Measurements from ENCODE around the gene MUS81. TPM values are rescaled to one million over a fixed set of nuclear protein-coding genes. Genes with fewer than 3 reads are reported as not detected.
A peak's percentile ranks its signal among the peaks of the same experiment; 100 is the strongest.
"Not testable (repeated sequence)": the region's sequence is repeated elsewhere in the genome, so short reads cannot be mapped to it uniquely, and the experiment has no call there.

The MUS81 gene
- total RNA-seq, 5 donors from 2014 or later (not counting 1 experiment from before 2014, with no cell fraction given), result 55.5 to 118 (median 95.6) TPM

DNA sequence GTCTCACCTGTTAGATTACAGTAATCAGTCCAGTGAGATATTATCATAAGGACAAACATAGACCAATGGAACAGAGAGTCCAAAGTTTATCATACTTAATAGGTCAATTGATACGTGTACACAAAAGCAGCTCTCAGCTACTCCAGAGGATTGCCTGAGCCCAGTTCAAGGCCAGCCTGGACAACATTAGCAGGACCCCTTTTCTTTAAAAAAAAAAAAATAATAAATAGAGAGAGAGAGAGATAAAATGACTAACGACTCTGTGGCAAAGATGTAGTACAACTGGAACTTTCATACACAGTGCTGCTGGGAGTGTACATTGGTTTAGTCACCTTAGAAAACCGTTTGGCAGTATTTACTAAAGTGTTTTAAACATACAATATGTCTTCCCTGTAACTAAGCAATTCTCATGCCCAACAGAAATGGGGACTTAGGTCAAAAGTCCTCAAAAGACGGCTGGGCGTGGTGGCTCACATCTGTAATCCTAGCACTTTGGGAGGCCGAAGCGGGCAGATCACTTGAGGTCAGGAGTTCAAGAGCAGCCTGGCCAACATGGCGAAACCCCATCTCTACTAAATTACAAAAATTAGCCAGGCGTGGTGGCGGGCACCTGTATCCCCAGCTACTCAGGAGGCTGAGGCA lies 15.9 kb upstream of the MUS81 start:
- CTCF ChIA-PET, result interaction anchor here in 1 of 2 donors (0.6 kb wide), 1 partner anchor 15 kb away, joined by 4 read pairs; no protein-coding TSS in a partner anchor
- Histone ChIP-seq H3K4me3 (ENCODE audit: control insufficient read depth in 1 of 2, extremely low read depth in 1 of 2, low read length in 1 of 2) (no peak overlapping the region), H3K27me3 (replicated peaks in 1 of 2; ENCODE audit: control insufficient read depth in 2 of 2, extremely low read depth in 1 of 2, insufficient read depth in 2 of 2, low read length in 1 of 2) (no peaks in the 10 kb centered on the region), H3K36me3 (ENCODE audit: control insufficient read depth in 2 of 2, extremely low read depth in 1 of 2, insufficient read depth in 1 of 2, low read length in 1 of 2) (no peaks in the 10 kb centered on the region), H3K27ac (ENCODE audit: low read length) (no peak overlapping the region), H3K4me1 (ENCODE audit: control insufficient read depth in 1 of 2, extremely low read depth in 1 of 2, insufficient read depth in 2 of 2, low read length in 2 of 2) (no peaks in the 10 kb centered on the region), H3K9me3 (no peaks in the 10 kb centered on the region)
- Mint-ChIP-seq H3K27me3 (no peaks in the 10 kb centered on the region), H3K4me3 (no peak overlapping the region), H3K36me3 (no peaks in the 10 kb centered on the region), H3K9me3 (no peaks in the 10 kb centered on the region), H3K27ac (no peak overlapping the region), H3K4me1 (no peaks in the 10 kb centered on the region)
- WGBS (ENCODE audit: insufficient coverage), result 94% methylated on average over 3 of the region's 10 CpGs
- POLR2A ChIA-PET, result no interaction called here
- DNase-seq, result no peak
- no peak for ATAC-seq (replicated peaks in 1 of 4)

DNA sequence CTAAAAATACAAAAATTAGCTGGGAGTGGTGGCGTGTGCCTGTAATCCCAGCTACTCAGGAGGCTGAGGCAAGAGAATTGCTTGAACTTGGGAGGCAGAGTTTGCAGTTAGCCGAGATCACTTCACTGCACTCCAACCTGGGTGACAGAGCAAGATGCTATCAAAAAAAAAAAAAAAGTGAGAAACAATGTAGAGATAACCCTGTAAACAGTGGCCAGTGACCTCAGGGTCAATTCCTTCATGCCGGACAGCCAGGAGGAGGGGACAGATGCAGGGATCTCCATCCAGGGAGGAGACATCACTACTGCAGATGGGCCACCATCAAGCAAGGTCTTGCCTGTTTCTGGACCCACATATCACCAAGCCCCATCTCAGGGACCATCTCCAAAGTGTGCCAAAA lies 12.5 kb upstream of the MUS81 start:
- H3K4me3 ChIP-seq (ENCODE audit: control insufficient read depth in 1 of 2, extremely low read depth in 1 of 2, low read length in 1 of 2), result no peak overlapping the region
- no peaks in the 10 kb centered on the region for H3K9me3 ChIP-seq
- no CpG with 5 or more reads among the region's 3 CpGs for WGBS (ENCODE audit: insufficient coverage)
- Mint-ChIP-seq H3K4me3 (no peak overlapping the region), H3K4me1 (peaks cover 0 to 3% (median 3%) of the 10 kb centered on the region in 3 donors), H3K9me3 (no peaks in the 10 kb centered on the region), H3K36me3 (peaks cover 11% of the 10 kb centered on the region), H3K27ac (peak overlapping the region in 1 of 2 donors; percentile 22), H3K27me3 (no peaks in the 10 kb centered on the region)
- ChIA-PET POLR2A (interaction anchor here in 1 of 2 donors (0.7 kb wide), 1 partner anchor 42 kb away, joined by 5 read pairs; no protein-coding TSS in a partner anchor), CTCF (interaction anchor here in 1 of 2 donors (1.5 kb wide), 1 partner anchor 37 kb away, joined by 3 read pairs; no protein-coding TSS in a partner anchor)
- DNase-seq, result no peak
- no peak for ATAC-seq (replicated peaks in 1 of 4)
- no peaks in the 10 kb centered on the region for H3K4me1 ChIP-seq (ENCODE audit: control insufficient read depth in 1 of 2, extremely low read depth in 1 of 2, insufficient read depth in 2 of 2, low read length in 2 of 2)
- no peaks in the 10 kb centered on the region for H3K27me3 ChIP-seq (replicated peaks in 1 of 2; ENCODE audit: control insufficient read depth in 2 of 2, extremely low read depth in 1 of 2, insufficient read depth in 2 of 2, low read length in 1 of 2)
- peaks cover 10 to 23% of the 10 kb centered on the region in 2 donors for H3K36me3 ChIP-seq (ENCODE audit: control insufficient read depth in 2 of 2, extremely low read depth in 1 of 2, insufficient read depth in 1 of 2, low read length in 1 of 2)
- H3K27ac ChIP-seq (ENCODE audit: low read length), result no peak overlapping the region

- not testable (repeated sequence) for H3K27me3 ChIP-seq (replicated peaks in 1 of 2; ENCODE audit: control insufficient read depth in 2 of 2, extremely low read depth in 1 of 2, insufficient read depth in 2 of 2, low read length in 1 of 2); DNase-seq; H3K4me3 Mint-ChIP-seq; H3K4me1 ChIP-seq (ENCODE audit: control insufficient read depth in 1 of 2, extremely low read depth in 1 of 2, insufficient read depth in 2 of 2, low read length in 2 of 2); H3K27ac ChIP-seq (ENCODE audit: low read length); ATAC-seq (replicated peaks in 1 of 4); H3K4me3 ChIP-seq (ENCODE audit: control insufficient read depth in 1 of 2, extremely low read depth in 1 of 2, low read length in 1 of 2); H3K9me3 Mint-ChIP-seq; H3K9me3 ChIP-seq; H3K27me3 Mint-ChIP-seq; H3K4me1 Mint-ChIP-seq
- WGBS (ENCODE audit: insufficient coverage), result 75% methylated on average over 5 of the region's 7 CpGs
- ChIA-PET POLR2A (interaction anchor here (0.6 to 0.7 kb wide), 2 partner anchors 265 to 498 kb away, joined by 3 to 4 read pairs; no protein-coding TSS in a partner anchor), CTCF (interaction anchor here in 1 of 2 donors (0.6 to 1.0 kb wide), 2 partner anchors 11 to 19 kb away, joined by 3 read pairs; no protein-coding TSS in a partner anchor)
- peaks cover 10 to 32% of the 10 kb centered on the region in 2 donors for H3K36me3 ChIP-seq (ENCODE audit: control insufficient read depth in 2 of 2, extremely low read depth in 1 of 2, insufficient read depth in 1 of 2, low read length in 1 of 2)
- peaks cover 18% of the 10 kb centered on the region for H3K36me3 Mint-ChIP-seq
- H3K27ac Mint-ChIP-seq, result peak overlapping the region in 1 of 2 donors; percentile 8
Measured at GRCh38 chr11:65848693-65849092, 11.5 kb upstream of the MUS81 start.

DNA sequence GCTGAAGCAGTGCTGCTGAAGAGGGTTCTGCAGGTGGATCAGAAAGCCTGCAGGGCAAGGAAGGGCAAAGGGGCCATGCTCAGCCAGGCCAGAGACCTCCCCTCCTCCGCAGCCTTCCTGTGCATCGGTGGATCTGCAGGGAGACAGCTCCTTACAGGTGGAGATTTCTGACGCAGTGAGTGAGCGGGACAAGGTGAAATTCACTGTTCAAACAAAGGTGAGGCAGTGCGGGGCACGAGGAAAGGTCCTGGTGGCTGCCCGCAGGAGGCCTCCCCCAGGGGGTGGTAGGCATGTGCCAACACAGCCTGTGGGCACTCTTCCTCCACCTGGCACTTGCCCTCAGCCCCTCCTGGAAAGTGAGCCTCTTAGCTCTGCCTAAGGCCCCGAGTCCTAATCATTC lies 10.9 kb upstream of the MUS81 start:
- H3K27ac Mint-ChIP-seq, result peak overlapping the region; percentile 39 to 57
- ATAC-seq (replicated peaks in 1 of 4) (no peak), DNase-seq (no peak)
- POLR2A ChIA-PET, result no interaction called here
- Histone ChIP-seq H3K27me3 (replicated peaks in 1 of 2; ENCODE audit: control insufficient read depth in 2 of 2, extremely low read depth in 1 of 2, insufficient read depth in 2 of 2, low read length in 1 of 2) (no peaks in the 10 kb centered on the region), H3K9me3 (no peaks in the 10 kb centered on the region), H3K27ac (ENCODE audit: low read length) (no peak overlapping the region), H3K36me3 (ENCODE audit: control insufficient read depth in 2 of 2, extremely low read depth in 1 of 2, insufficient read depth in 1 of 2, low read length in 1 of 2) (peaks cover 10 to 39% of the 10 kb centered on the region in 2 donors), H3K4me1 (ENCODE audit: control insufficient read depth in 1 of 2, extremely low read depth in 1 of 2, insufficient read depth in 2 of 2, low read length in 2 of 2) (peaks cover 0 to 14% of the 10 kb centered on the region in 2 experiments), H3K4me3 (ENCODE audit: control insufficient read depth in 1 of 2, extremely low read depth in 1 of 2, low read length in 1 of 2) (no peak overlapping the region)
- H3K4me1 Mint-ChIP-seq, result peaks cover 12 to 16% (median 15%) of the 10 kb centered on the region in 3 donors
- CTCF ChIA-PET, result interaction anchor here in 1 of 2 donors (0.7 to 1.0 kb wide), 2 partner anchors 11 to 126 kb away, joined by 4 to 5 read pairs; partner anchors contain the start of gene MUS81
- 91% methylated on average over 7 of the region's 8 CpGs for WGBS (ENCODE audit: insufficient coverage)
- no peaks in the 10 kb centered on the region for H3K9me3 Mint-ChIP-seq
- H3K27me3 Mint-ChIP-seq, result no peaks in the 10 kb centered on the region
- H3K4me3 Mint-ChIP-seq, result no peak overlapping the region
- H3K36me3 Mint-ChIP-seq, result peaks cover 24% of the 10 kb centered on the region

DNA sequence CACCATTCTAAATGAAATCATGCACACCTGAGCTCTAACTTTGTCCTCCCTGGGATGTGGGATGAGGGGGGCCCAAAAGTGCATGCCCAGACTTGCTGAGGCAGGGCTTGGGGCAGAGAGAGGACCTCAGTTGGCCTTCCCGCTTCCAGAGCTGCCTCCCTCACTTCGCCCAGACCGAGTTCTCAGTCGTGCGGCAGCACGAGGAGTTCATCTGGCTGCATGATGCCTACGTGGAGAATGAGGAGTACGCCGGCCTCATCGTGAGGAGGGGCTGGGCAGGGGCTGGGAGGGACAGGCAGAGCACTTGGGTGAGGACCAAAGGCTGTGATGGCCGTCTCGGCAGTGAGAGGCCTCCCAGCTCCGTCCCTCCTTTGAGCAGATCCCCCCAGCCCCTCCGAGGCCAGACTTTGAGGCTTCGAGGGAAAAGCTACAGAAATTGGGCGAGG lies 10.4 kb upstream of the MUS81 start:
- POLR2A ChIA-PET, result no interaction called here
- Mint-ChIP-seq H3K36me3 (peaks cover 29% of the 10 kb centered on the region), H3K27ac (peak overlapping the region in 1 of 2 donors; percentile 39), H3K9me3 (no peaks in the 10 kb centered on the region), H3K27me3 (no peaks in the 10 kb centered on the region), H3K4me3 (no peak overlapping the region), H3K4me1 (peaks cover 16 to 20% (median 19%) of the 10 kb centered on the region in 3 donors)
- peaks cover 13 to 43% of the 10 kb centered on the region in 2 donors for H3K36me3 ChIP-seq (ENCODE audit: control insufficient read depth in 2 of 2, extremely low read depth in 1 of 2, insufficient read depth in 1 of 2, low read length in 1 of 2)
- H3K4me3 ChIP-seq (ENCODE audit: control insufficient read depth in 1 of 2, extremely low read depth in 1 of 2, low read length in 1 of 2), result no peak overlapping the region
- H3K9me3 ChIP-seq, result no peaks in the 10 kb centered on the region
- CTCF ChIA-PET, result interaction anchor here in 1 of 2 donors (0.7 to 1.0 kb wide), 2 partner anchors 10 to 126 kb away, joined by 4 to 5 read pairs; partner anchors contain the start of gene MUS81
- H3K27ac ChIP-seq (ENCODE audit: low read length), result no peak overlapping the region
- H3K4me1 ChIP-seq (ENCODE audit: control insufficient read depth in 1 of 2, extremely low read depth in 1 of 2, insufficient read depth in 2 of 2, low read length in 2 of 2), result peaks cover 0 to 18% of the 10 kb centered on the region in 2 experiments
- no peak for ATAC-seq (replicated peaks in 1 of 4)
- no peak for DNase-seq
- no peaks in the 10 kb centered on the region for H3K27me3 ChIP-seq (replicated peaks in 1 of 2; ENCODE audit: control insufficient read depth in 2 of 2, extremely low read depth in 1 of 2, insufficient read depth in 2 of 2, low read length in 1 of 2)
- 84% methylated on average over 10 of the region's 16 CpGs for WGBS (ENCODE audit: insufficient coverage)

DNA sequence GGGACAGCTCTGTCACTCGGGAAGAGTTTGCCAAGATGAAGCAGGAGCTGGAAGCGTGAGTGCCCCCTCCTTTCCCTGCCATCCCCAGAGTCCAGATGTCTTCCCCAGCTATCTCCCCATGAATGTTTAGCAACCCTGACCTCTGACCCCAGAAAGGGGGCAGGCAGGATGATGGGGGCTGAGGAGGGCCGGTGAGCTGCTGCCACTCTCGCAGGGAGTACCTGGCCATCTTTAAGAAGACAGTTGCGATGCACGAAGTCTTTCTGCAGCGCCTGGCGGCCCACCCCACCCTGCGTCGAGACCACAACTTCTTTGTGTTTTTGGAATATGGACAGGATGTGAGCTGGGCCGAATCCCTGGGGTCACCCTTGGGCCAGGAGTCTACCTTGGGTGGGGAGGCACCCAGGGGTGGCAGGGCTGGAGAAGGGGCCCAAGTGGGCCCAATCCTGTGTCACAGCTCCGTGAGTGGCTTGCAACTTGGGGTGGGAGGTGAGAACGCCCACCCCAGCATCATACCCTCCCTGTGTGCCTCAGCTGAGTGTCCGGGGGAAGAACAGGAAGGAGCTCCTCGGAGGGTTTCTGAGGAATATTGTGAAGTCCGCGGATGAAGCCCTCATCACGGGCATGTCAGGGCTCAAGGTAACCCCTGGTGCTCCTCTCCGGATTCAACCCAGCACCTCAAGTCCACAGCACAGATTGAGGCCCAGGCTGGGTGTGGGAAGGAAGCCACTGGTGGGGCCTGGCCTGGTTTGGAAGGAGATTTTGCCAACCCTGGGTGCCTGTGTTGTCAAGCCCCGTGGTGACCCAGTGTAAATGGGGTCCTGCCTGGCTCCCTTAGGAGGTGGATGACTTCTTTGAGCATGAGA lies 9.8 kb upstream of the MUS81 start:
- Mint-ChIP-seq H3K4me1 (peaks cover 18 to 24% (median 24%) of the 10 kb centered on the region in 3 donors), H3K36me3 (peaks cover 33% of the 10 kb centered on the region), H3K4me3 (no peak overlapping the region), H3K27me3 (no peaks in the 10 kb centered on the region), H3K27ac (no peak overlapping the region), H3K9me3 (no peaks in the 10 kb centered on the region)
- ChIA-PET POLR2A (interaction anchor here in 1 of 2 donors (0.6 kb wide), 1 partner anchor 85 kb away, joined by 3 read pairs; no protein-coding TSS in a partner anchor), CTCF (interaction anchor here in 1 of 2 donors (1.0 to 1.1 kb wide), 2 partner anchors 10 to 38 kb away, joined by 3 to 4 read pairs; partner anchors contain the start of genes FIBP and MUS81)
- no peak overlapping the region for H3K4me3 ChIP-seq (ENCODE audit: control insufficient read depth in 1 of 2, extremely low read depth in 1 of 2, low read length in 1 of 2)
- 82% methylated on average over 8 of the region's 20 CpGs for WGBS (ENCODE audit: insufficient coverage)
- H3K9me3 ChIP-seq, result no peaks in the 10 kb centered on the region
- peaks cover 19 to 50% of the 10 kb centered on the region in 2 donors for H3K36me3 ChIP-seq (ENCODE audit: control insufficient read depth in 2 of 2, extremely low read depth in 1 of 2, insufficient read depth in 1 of 2, low read length in 1 of 2)
- H3K4me1 ChIP-seq (ENCODE audit: control insufficient read depth in 1 of 2, extremely low read depth in 1 of 2, insufficient read depth in 2 of 2, low read length in 2 of 2), result peaks cover under 1 to 25% of the 10 kb centered on the region in 2 experiments
- no peaks in the 10 kb centered on the region for H3K27me3 ChIP-seq (replicated peaks in 1 of 2; ENCODE audit: control insufficient read depth in 2 of 2, extremely low read depth in 1 of 2, insufficient read depth in 2 of 2, low read length in 1 of 2)
- no peak for DNase-seq
- H3K27ac ChIP-seq (ENCODE audit: low read length), result no peak overlapping the region
- peak in 1 of 4 experiments; percentile 14 for ATAC-seq (replicated peaks in 1 of 4)

Measured in T-cell (primary cell).